Left lung (tissue), 10 donors: ENCODE results near the gene SNAP91. TPM values are rescaled to one million over a fixed set of nuclear protein-coding genes. Genes with fewer than 3 reads are reported as not detected.

Experiments
- ATAC-seq: fragments of 200-7000 bp; cut with Tn5 transposase; one replicate; pipeline ENCODE4 v1.9.1; 2020; ENCODE audit warnings: moderate library complexity
- DNase-seq, 4 donors: peaks; one replicate each; pipeline ENCODE4 v3.0.0-alpha.2; 2013 to 2020
- H3K27ac ChIP-seq, 2 donors: fragments of 200-600 bp; sonication (generic) in 1 of 2; one replicate each; pipeline versions ENCODE4 v1.5.0 to v1.8.0; 2020 to 2021
- H3K27me3 ChIP-seq, 2 donors: fragments of 200-600 bp; sonication (generic) in 1 of 2; one replicate each; pipeline versions ENCODE4 v1.5.0 to v1.8.0; 2020 to 2021
- H3K36me3 ChIP-seq, 2 donors: fragments of 200-600 bp; sonication (generic) in 1 of 2; one replicate each; pipeline versions ENCODE4 v1.5.0 to v1.8.0; 2020 to 2021
- H3K4me1 ChIP-seq, 2 donors: fragments of 200-600 bp; one replicate each; pipeline ENCODE4 v1.8.0; 2021
- H3K4me3 ChIP-seq, 2 donors: fragments of 200-600 bp; sonication (generic) in 1 of 2; one replicate each; pipeline versions ENCODE4 v1.5.0 to v1.8.0; 2020 to 2021; ENCODE audit warnings: mild to moderate bottlenecking in 1 of 2
- H3K9me3 ChIP-seq, 2 donors: fragments of 200-600 bp; sonication (generic) in 1 of 2; one replicate each; pipeline versions ENCODE4 v1.5.0 to v1.8.0; 2020 to 2021
- intact Hi-C, 2 donors: fragments of 100-400 bp; cut with DNase I; formaldehyde crosslinking; loops; one replicate each; pipeline versions ENCODE4 v1.11.2 to v1.14.2; 2022
- polyA plus RNA-seq, 6 donors: library from polyadenylated mRNA; unstranded; fragments of 120-200 nt; gene quantifications; one replicate each; pipeline ENCODE4 v1.2.1, GENCODE V29; 2013; ENCODE audit not compliant: insufficient read length in 6 of 6
- total RNA-seq, 2 donors: library from RNA; stranded (reverse); fragmentation: NEBNext Ultra II Directional; extraction: Animal tissue kit (Norgen Biotek cat#: 25700); gene quantifications; one replicate each; pipeline ENCODE4 v1.2.1, GENCODE V29; 2021
- TF ChIP-seq, protein P1 (sequence below), 2 donors: fragments of 200-600 bp; sonication (generic) in 1 of 2; IDR thresholded peaks; one replicate each; pipeline versions ENCODE4 v1.5.0 to v1.8.0; 2021; ENCODE audit warnings: antibody characterized with exemption in 2 of 2
- donor health status: DM: no; HTN: yes; CAD: no.
- donor health status: DM: no; HTN: no; CAD: no.

The SNAP91 gene
- total and polyA plus RNA-seq, 8 donors: 0.05 to 1.5 (median 0.97) TPM

DNA sequence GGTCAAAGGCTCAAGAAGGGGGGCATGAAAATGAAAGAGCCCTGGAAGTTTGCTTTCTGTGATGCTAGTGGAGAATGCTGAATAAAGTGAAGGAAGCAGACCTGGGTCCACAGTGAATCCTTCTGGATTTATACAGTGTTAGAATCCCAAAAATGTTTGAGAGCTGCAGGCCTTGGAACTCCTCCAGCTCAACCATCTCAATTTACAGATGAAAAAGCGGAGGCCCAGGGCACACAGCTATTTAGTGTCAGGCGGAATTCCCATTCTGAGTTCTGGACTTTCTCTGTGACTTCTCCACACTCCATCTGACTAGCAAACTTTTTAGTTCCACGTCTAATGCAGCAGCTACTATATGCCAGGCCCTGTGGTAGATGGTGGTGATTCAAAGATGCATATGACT is 198.1 kb downstream of the SNAP91 start:
- DNase-seq (no peak), ATAC-seq (no peak)
- intact Hi-C loops: loop anchor here in 1 of 2 donors (5.0 to 10.0 kb wide), 2 partner anchors 93 to 446 kb away; partner anchors contain the start of genes DOP1A and UBE3D
- Histone ChIP-seq H3K27ac (no peak overlapping the region), H3K36me3 (no peaks in the 10 kb centered on the region), H3K4me1 (peaks cover 4 to 11% of the 10 kb centered on the region in 2 donors), H3K27me3 (peaks cover 0 to 33% of the 10 kb centered on the region in 2 donors), H3K9me3 (no peaks in the 10 kb centered on the region), H3K4me3 (no peak overlapping the region)
- TF ChIP-seq, protein P1, sequence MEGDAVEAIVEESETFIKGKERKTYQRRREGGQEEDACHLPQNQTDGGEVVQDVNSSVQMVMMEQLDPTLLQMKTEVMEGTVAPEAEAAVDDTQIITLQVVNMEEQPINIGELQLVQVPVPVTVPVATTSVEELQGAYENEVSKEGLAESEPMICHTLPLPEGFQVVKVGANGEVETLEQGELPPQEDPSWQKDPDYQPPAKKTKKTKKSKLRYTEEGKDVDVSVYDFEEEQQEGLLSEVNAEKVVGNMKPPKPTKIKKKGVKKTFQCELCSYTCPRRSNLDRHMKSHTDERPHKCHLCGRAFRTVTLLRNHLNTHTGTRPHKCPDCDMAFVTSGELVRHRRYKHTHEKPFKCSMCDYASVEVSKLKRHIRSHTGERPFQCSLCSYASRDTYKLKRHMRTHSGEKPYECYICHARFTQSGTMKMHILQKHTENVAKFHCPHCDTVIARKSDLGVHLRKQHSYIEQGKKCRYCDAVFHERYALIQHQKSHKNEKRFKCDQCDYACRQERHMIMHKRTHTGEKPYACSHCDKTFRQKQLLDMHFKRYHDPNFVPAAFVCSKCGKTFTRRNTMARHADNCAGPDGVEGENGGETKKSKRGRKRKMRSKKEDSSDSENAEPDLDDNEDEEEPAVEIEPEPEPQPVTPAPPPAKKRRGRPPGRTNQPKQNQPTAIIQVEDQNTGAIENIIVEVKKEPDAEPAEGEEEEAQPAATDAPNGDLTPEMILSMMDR (IDR thresholded peaks at IDR 0.05): no peak

DNA sequence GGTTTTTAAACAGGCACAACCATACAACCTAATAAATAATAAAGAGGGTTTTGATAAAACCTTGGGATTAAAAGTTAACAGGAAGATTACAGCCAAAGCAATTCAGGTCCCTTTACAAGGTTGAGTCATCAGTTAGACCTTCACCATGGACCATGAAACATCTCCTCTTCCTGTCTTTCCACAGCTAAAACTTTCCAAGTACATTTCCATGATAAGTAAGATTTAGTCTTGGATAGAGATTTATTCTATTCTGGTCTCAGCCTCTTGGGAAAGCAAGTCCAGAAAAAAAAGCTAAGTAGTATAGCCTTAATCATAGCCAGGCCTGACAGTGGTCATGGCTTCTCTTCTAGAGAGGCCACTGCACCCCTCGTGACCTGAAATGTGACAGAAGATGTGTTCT is 199.5 kb downstream of the SNAP91 start:
- no peaks in the 10 kb centered on the region for H3K36me3 ChIP-seq
- H3K27ac ChIP-seq: no peak overlapping the region
- TF ChIP-seq, protein P1 (IDR thresholded peaks at IDR 0.05): no peak
- ATAC-seq (no peak), DNase-seq (no peak)
- intact Hi-C loops: no loop called here
- H3K4me1 ChIP-seq: peaks cover 4 to 11% of the 10 kb centered on the region in 2 donors
- H3K9me3 ChIP-seq: no peaks in the 10 kb centered on the region
- peaks cover 0 to 33% of the 10 kb centered on the region in 2 donors for H3K27me3 ChIP-seq
- H3K4me3 ChIP-seq: no peak overlapping the region

GRCh38 chr6:83505356-83505755 is 203.5 kb downstream of the SNAP91 start:
- TF ChIP-seq, protein P1 (IDR thresholded peaks at IDR 0.05): no peak
- Histone ChIP-seq H3K36me3 (no peaks in the 10 kb centered on the region), H3K9me3 (no peaks in the 10 kb centered on the region), H3K27me3 (no peaks in the 10 kb centered on the region), H3K27ac (no peak overlapping the region), H3K4me1 (no peaks in the 10 kb centered on the region), H3K4me3 (no peak overlapping the region)
- peak in 1 of 4 donors; percentile 36 for DNase-seq
- intact Hi-C loops: no loop called here
- ATAC-seq: peak; percentile 71

Other genes starting within 250 kb of the SNAP91 start
- 1 to 10 TPM in 1 of 2 donors, under 1 TPM in 1; 0.86 to 4.0 TPM for gene PRSS35, start 196.6 kb downstream of the SNAP91 start, total RNA-seq
- 10 to 100 TPM; 32.7 to 93.0 (median 52.2) TPM for gene PRSS35, start 196.6 kb downstream of the SNAP91 start, polyA plus RNA-seq
- gene RIPPLY2, start 144.3 kb upstream of the SNAP91 start, total RNA-seq: not detected
- not detected for gene RIPPLY2, start 144.3 kb upstream of the SNAP91 start, polyA plus RNA-seq
- gene CYB5R4, start 150.6 kb upstream of the SNAP91 start, total RNA-seq: 10 to 100 TPM; 23.1 to 44.3 TPM
- 10 to 100 TPM in 5 of 6 donors, 1 to 10 TPM in 1; 9.0 to 15.0 (median 12.3) TPM for gene CYB5R4, start 150.6 kb upstream of the SNAP91 start, polyA plus RNA-seq